Panc1 (cell line): ENCODE data around the gene RTN4IP1. TPM values are rescaled to one million over a fixed set of nuclear protein-coding genes. Genes with fewer than 3 reads are reported as not detected.

Experiments used
- ATAC-seq: fragments of 200-7000 bp; cut with Tn5 transposase; 2 replicates; pipeline ENCODE4 v1.9.1; 2020; ENCODE audit warnings: mild to moderate bottlenecking, moderate library complexity
- BruUV-seq: library from RNA; stranded (reverse); fragments of 400-500 nt; replicated peaks from 2 replicates; lab custom pipeline; 2021; lab: Mats Ljungman, UMichigan
- CTCF ChIA-PET: fragments of 300-600 bp; sonication (Branson Sonifier 250); formaldehyde crosslinking; loops from one replicate; lab custom pipeline; 2022; ENCODE audit warnings: antibody characterized with exemption; lab: Charles Lee
- POLR2A ChIA-PET: fragments of 300-600 bp; sonication (Branson Sonifier 250); formaldehyde crosslinking; loops from one replicate; lab custom pipeline; 2022; ENCODE audit warnings: antibody characterized with exemption; lab: Charles Lee
- DNase-seq: peaks from one replicate; pipeline ENCODE4 v3.0.0-alpha.2; 2010; ENCODE audit warnings: low read depth, low spot score
- H3K27ac ChIP-seq: 2 replicates; pipeline ENCODE4 v1.5.1; 2011; ENCODE audit warnings: mild to moderate bottlenecking, low read length, inconsistent platforms
- H3K27me3 ChIP-seq: fragments of 200-500 bp; sonication (Bioruptor generic); 2 replicates; pipeline ENCODE4 v1.6.0; 2014; ENCODE audit warnings: low read length, inconsistent platforms; ENCODE audit not compliant: control insufficient read depth, insufficient read depth
- H3K36me3 ChIP-seq: fragments of 200-500 bp; sonication (Bioruptor generic); 2 replicates; pipeline ENCODE4 v1.5.1; 2014; ENCODE audit warnings: inconsistent platforms, mild to moderate bottlenecking, low read length, moderate library complexity; ENCODE audit not compliant: control insufficient read depth, insufficient read depth
- H3K4me1 ChIP-seq: 2 replicates; pipeline ENCODE4 v1.5.1; 2011; ENCODE audit warnings: inconsistent platforms, mild to moderate bottlenecking, low read length, moderate library complexity; ENCODE audit not compliant: control insufficient read depth, insufficient read depth
- H3K4me3 ChIP-seq, 2 experiments: 2 replicates each; pipeline ENCODE4 v1.5.1; 2011 to 2012; ENCODE audit warnings: low read depth in 2 of 2, low read length in 2 of 2, mild to moderate bottlenecking in 2 of 2, inconsistent platforms in 1 of 2, moderate library complexity in 1 of 2
- H3K9me3 ChIP-seq: fragments of 200-500 bp; sonication (Bioruptor generic); 2 replicates; pipeline ENCODE4 v1.5.1; 2014; ENCODE audit warnings: low read depth, mild to moderate bottlenecking, inconsistent platforms, low read length, moderate library complexity; ENCODE audit not compliant: control insufficient read depth, insufficient read depth
- POLR2AphosphoS5 ChIP-seq: IDR thresholded peaks from 2 replicates; pipeline ENCODE4 v1.6.1; 2012; ENCODE audit warnings: mild to moderate bottlenecking, low read depth, low read length, moderate library complexity
- SIN3A ChIP-seq: IDR thresholded peaks from 2 replicates; pipeline ENCODE4 v1.6.1; 2012; ENCODE audit warnings: low read depth, mild to moderate bottlenecking, low read length, moderate library complexity, borderline replicate concordance; ENCODE audit not compliant: insufficient read depth
- TCF7L2 ChIP-seq: IDR thresholded peaks from 2 replicates; pipeline ENCODE4 v1.6.1; 2011; ENCODE audit warnings: mild to moderate bottlenecking, low read depth, low read length, inconsistent platforms
- in situ Hi-C: cut with HindIII; loops from 2 replicates; pipeline ENCODE4 v1.10.0; 2016; ENCODE audit warnings: low sequenced_read_pairs, low pct_unique_long_range_greater_than_20kb
- intact Hi-C: fragments of 100-400 bp; cut with micrococcal nuclease; formaldehyde crosslinking; loops from one replicate; pipeline ENCODE4 v1.10.0; 2022; ENCODE audit not compliant: unreplicated experiment
- total RNA-seq: library from RNA; stranded (reverse); gene quantifications from one replicate; pipeline ENCODE4 v1.2.1, GENCODE V29; 2021; ENCODE audit not compliant: unreplicated experiment
- TF ChIP-seq, protein P1 (sequence below), 2 experiments: IDR thresholded peaks; 2 replicates each; pipeline ENCODE4 v1.6.1; 2011 to 2012; ENCODE audit warnings: low read depth in 2 of 2, control low read depth in 1 of 2, low read length in 1 of 2, mild to moderate bottlenecking in 1 of 2, moderate library complexity in 1 of 2; ENCODE audit not compliant: insufficient read depth in 1 of 2
- TF ChIP-seq, protein P2 (sequence below): fragments of 450-650 bp; IDR thresholded peaks from 2 replicates; pipeline ENCODE4 v1.5.1; 2017; ENCODE audit warnings: mild to moderate bottlenecking

Gene RTN4IP1
- total RNA-seq, 1 experiment from 2014 or later: 9.4 TPM

DNA sequence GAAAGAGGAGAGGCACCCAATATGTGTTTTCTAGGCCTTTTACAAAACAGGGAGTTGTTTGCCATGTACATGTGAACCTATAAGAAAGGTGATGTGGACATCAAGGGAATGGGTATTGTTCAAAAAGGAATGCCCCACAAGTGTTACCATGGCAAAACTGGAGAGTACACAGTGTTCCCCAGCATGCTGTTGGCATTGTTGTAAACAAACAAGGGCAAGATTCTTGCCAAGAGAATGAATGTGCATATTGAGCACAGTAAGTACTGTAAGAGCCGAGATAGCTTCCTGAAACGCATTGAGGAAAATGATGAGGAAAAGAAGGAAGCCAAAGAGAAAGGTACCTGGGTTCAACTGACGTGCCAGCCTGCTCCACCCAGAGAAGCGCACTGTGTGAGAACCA lies 13.2 kb upstream of the RTN4IP1 start:
- Histone ChIP-seq H3K27me3 (no peaks in the 10 kb centered on the region), H3K9me3 (no peaks in the 10 kb centered on the region), H3K36me3 (peaks cover 6% of the 10 kb centered on the region), H3K4me1 (no peaks in the 10 kb centered on the region), H3K27ac (no peak overlapping the region), H3K4me3 (no peak overlapping the region)
- in situ Hi-C loops: no loop called here
- DNase-seq (no peak), ATAC-seq (no peak)
- TF ChIP-seq, protein P1, sequence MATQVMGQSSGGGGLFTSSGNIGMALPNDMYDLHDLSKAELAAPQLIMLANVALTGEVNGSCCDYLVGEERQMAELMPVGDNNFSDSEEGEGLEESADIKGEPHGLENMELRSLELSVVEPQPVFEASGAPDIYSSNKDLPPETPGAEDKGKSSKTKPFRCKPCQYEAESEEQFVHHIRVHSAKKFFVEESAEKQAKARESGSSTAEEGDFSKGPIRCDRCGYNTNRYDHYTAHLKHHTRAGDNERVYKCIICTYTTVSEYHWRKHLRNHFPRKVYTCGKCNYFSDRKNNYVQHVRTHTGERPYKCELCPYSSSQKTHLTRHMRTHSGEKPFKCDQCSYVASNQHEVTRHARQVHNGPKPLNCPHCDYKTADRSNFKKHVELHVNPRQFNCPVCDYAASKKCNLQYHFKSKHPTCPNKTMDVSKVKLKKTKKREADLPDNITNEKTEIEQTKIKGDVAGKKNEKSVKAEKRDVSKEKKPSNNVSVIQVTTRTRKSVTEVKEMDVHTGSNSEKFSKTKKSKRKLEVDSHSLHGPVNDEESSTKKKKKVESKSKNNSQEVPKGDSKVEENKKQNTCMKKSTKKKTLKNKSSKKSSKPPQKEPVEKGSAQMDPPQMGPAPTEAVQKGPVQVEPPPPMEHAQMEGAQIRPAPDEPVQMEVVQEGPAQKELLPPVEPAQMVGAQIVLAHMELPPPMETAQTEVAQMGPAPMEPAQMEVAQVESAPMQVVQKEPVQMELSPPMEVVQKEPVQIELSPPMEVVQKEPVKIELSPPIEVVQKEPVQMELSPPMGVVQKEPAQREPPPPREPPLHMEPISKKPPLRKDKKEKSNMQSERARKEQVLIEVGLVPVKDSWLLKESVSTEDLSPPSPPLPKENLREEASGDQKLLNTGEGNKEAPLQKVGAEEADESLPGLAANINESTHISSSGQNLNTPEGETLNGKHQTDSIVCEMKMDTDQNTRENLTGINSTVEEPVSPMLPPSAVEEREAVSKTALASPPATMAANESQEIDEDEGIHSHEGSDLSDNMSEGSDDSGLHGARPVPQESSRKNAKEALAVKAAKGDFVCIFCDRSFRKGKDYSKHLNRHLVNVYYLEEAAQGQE (IDR thresholded peaks at IDR 0.05; ENCODE audit: insufficient read depth in 1 of 2, low read depth in 2 of 2, low read length in 1 of 2): no peak
- TF ChIP-seq SIN3A: no peak
- ChIA-PET CTCF (no interaction called here), POLR2A (no interaction called here)
- intact Hi-C loops: no loop called here
- no TSS peak for BruUV-seq

DNA sequence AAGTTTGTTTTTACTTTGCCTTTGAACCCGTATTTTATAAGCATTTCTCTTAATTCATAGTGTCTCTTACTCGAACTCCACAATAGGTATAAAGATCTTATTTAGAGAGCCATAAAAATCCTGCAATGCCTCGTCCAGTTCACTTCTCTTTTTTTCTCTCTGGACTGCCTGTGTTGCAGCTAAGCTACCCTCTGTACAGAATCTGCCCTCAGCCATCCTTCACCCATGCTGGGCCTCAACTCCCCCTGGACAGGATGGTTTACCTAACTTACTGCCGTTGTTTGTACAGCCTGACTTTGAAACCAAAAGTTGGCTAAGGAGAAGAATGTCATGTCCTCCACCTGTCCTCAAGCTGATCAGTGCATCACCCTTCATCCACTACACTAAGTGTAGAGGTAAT lies 10.5 kb upstream of the RTN4IP1 start:
- intact Hi-C loops: no loop called here
- no peak for ATAC-seq
- DNase-seq: no peak
- Histone ChIP-seq H3K4me3 (no peak overlapping the region), H3K27ac (no peak overlapping the region), H3K36me3 (peaks cover 4% of the 10 kb centered on the region), H3K4me1 (no peaks in the 10 kb centered on the region), H3K9me3 (no peaks in the 10 kb centered on the region), H3K27me3 (no peaks in the 10 kb centered on the region)
- CTCF ChIA-PET: no interaction called here
- BruUV-seq: no TSS peak
- in situ Hi-C loops: no loop called here
- TF ChIP-seq SIN3A (no peak), TCF7L2 (no peak), POLR2AphosphoS5 (no peak)
- TF ChIP-seq, protein P1 (IDR thresholded peaks at IDR 0.05; ENCODE audit: insufficient read depth in 1 of 2, low read depth in 2 of 2, low read length in 1 of 2): no peak
- TF ChIP-seq, protein P2, sequence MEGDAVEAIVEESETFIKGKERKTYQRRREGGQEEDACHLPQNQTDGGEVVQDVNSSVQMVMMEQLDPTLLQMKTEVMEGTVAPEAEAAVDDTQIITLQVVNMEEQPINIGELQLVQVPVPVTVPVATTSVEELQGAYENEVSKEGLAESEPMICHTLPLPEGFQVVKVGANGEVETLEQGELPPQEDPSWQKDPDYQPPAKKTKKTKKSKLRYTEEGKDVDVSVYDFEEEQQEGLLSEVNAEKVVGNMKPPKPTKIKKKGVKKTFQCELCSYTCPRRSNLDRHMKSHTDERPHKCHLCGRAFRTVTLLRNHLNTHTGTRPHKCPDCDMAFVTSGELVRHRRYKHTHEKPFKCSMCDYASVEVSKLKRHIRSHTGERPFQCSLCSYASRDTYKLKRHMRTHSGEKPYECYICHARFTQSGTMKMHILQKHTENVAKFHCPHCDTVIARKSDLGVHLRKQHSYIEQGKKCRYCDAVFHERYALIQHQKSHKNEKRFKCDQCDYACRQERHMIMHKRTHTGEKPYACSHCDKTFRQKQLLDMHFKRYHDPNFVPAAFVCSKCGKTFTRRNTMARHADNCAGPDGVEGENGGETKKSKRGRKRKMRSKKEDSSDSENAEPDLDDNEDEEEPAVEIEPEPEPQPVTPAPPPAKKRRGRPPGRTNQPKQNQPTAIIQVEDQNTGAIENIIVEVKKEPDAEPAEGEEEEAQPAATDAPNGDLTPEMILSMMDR: no peak
- POLR2A ChIA-PET: no interaction called here
